Mucosa of rectum (tissue), 2 donors: ENCODE data around the gene TIMP1.

ENCODE experiments used
- H3K27ac ChIP-seq, 2 donors: one replicate each; pipeline ENCODE4 v1.7.0; 2013; ENCODE audit warnings: inconsistent platforms in 2 of 2, low read depth in 2 of 2, low read length in 2 of 2
- H3K27me3 ChIP-seq, 2 donors: one replicate each; pipeline ENCODE4 v1.7.0; 2013; ENCODE audit warnings: low read length in 2 of 2; ENCODE audit not compliant: control insufficient read depth in 2 of 2, insufficient read depth in 2 of 2
- H3K36me3 ChIP-seq, 2 donors: one replicate each; pipeline ENCODE4 v1.7.0; 2013; ENCODE audit warnings: low read length in 2 of 2; ENCODE audit not compliant: control insufficient read depth in 2 of 2, insufficient read depth in 2 of 2
- H3K4me1 ChIP-seq, 2 donors: one replicate each; pipeline ENCODE4 v1.7.0; 2013; ENCODE audit warnings: low read length in 2 of 2, mild to moderate bottlenecking in 1 of 2; ENCODE audit not compliant: control insufficient read depth in 2 of 2, insufficient read depth in 2 of 2
- H3K4me3 ChIP-seq, 2 donors: one replicate each; pipeline ENCODE4 v1.7.0; 2013; ENCODE audit warnings: low read length in 2 of 2
- H3K9ac ChIP-seq, 2 donors: one replicate each; pipeline ENCODE4 v1.7.0; 2013; ENCODE audit warnings: low read length in 2 of 2, low read depth in 1 of 2, mild to moderate bottlenecking in 1 of 2
- H3K9me3 ChIP-seq, 2 donors: one replicate each; pipeline ENCODE4 v1.7.0; 2013; ENCODE audit warnings: low read length in 2 of 2; ENCODE audit not compliant: control insufficient read depth in 2 of 2
- donor health status: healthy.
- donor health status: Normal muscosa, but diverticular disease.

The TIMP1 gene

GRCh38 chrX:47631676-47632075, 49.4 kb downstream of the TIMP1 start:
- H3K4me1 ChIP-seq = no peaks in the 10 kb centered on the region
- H3K9me3 ChIP-seq = no peaks in the 10 kb centered on the region
- H3K9ac ChIP-seq = no peak overlapping the region
- H3K36me3 ChIP-seq = no peaks in the 10 kb centered on the region
- no peak overlapping the region for H3K27ac ChIP-seq
- H3K4me3 ChIP-seq = no peak overlapping the region
- no peaks in the 10 kb centered on the region for H3K27me3 ChIP-seq

GRCh38 chrX:47632666-47633065, 50.4 kb downstream of the TIMP1 start:
- Histone ChIP-seq H3K4me1 (no peaks in the 10 kb centered on the region), H3K27me3 (no peaks in the 10 kb centered on the region), H3K9me3 (no peaks in the 10 kb centered on the region), H3K27ac (no peak overlapping the region), H3K9ac (no peak overlapping the region), H3K36me3 (peaks cover 0 to 3% of the 10 kb centered on the region in 2 donors), H3K4me3 (no peak overlapping the region)

GRCh38 chrX:47633689-47634590, 51.7 kb downstream of the TIMP1 start:
- Histone ChIP-seq H3K9me3 (no peaks in the 10 kb centered on the region), H3K27me3 (no peaks in the 10 kb centered on the region), H3K4me1 (no peaks in the 10 kb centered on the region), H3K36me3 (peaks cover 2 to 3% of the 10 kb centered on the region in 2 donors), H3K4me3 (no peak overlapping the region), H3K9ac (no peak overlapping the region), H3K27ac (no peak overlapping the region)

- Histone ChIP-seq H3K27me3 (no peaks in the 10 kb centered on the region), H3K4me1 (no peaks in the 10 kb centered on the region), H3K27ac (no peak overlapping the region), H3K9me3 (no peaks in the 10 kb centered on the region), H3K36me3 (peaks cover 6% of the 10 kb centered on the region in 2 donors), H3K9ac (no peak overlapping the region), H3K4me3 (no peak overlapping the region)
These were observed 52.8 kb downstream of the TIMP1 start for GRCh38 chrX:47634871-47635575.
